GM12878 (cell line): ENCODE data around the gene STK4. TPM values are rescaled to one million over a fixed set of nuclear protein-coding genes. Genes with fewer than 3 reads are reported as not detected.
A peak's percentile ranks its signal among the peaks of the same experiment; 100 is the strongest.

Experiments used
- CBX3 ChIP-seq: fragments of 200-600 bp; sonication (generic); IDR thresholded peaks from 2 replicates; pipeline ENCODE4 v1.6.1; 2016; ENCODE audit warnings: low read depth, borderline replicate concordance
- CHD2 ChIP-seq: IDR thresholded peaks from 2 replicates; pipeline ENCODE4 v1.6.1; 2011; ENCODE audit warnings: low read depth, low read length, improper control_type of control experiment, borderline replicate concordance
- IKZF1 ChIP-seq: fragments of 450-650 bp; conservative IDR thresholded peaks from 2 replicates; pipeline ENCODE4 v1.6.1; 2017; ENCODE audit warnings: antibody characterized with exemption, mild to moderate bottlenecking
- IKZF2 ChIP-seq, 2 experiments: fragments of 450-650 bp; IDR thresholded peaks; 2 replicates each; pipeline ENCODE4 v1.6.1; 2017; ENCODE audit warnings: mild to moderate bottlenecking in 2 of 2, moderate library complexity in 2 of 2
- PAX5 ChIP-seq: IDR thresholded peaks from 2 replicates; pipeline ENCODE4 v1.6.1; 2011; ENCODE audit warnings: low read depth, low read length, borderline replicate concordance
- PAX8 ChIP-seq: fragments of 450-650 bp; IDR thresholded peaks from 2 replicates; pipeline ENCODE4 v1.6.1; 2017; ENCODE audit warnings: mild to moderate bottlenecking, moderate library complexity
- RAD21 ChIP-seq: IDR thresholded peaks from 2 replicates; pipeline ENCODE4 v1.6.1; 2011; ENCODE audit warnings: mild to moderate bottlenecking, low read depth, low read length, moderate library complexity; ENCODE audit not compliant: insufficient read depth
- SMARCA5 ChIP-seq: fragments of 450-650 bp; IDR thresholded peaks from 2 replicates; pipeline ENCODE4 v1.6.1; 2017; ENCODE audit warnings: mild to moderate bottlenecking
- SRF ChIP-seq, 2 experiments: IDR thresholded peaks; 2 replicates each; pipeline ENCODE4 v1.6.1; 2011; ENCODE audit warnings: low read depth in 2 of 2, low read length in 2 of 2, mild to moderate bottlenecking in 1 of 2, moderate library complexity in 1 of 2
- STAT1 ChIP-seq: fragments of 450-650 bp; conservative IDR thresholded peaks from 2 replicates; pipeline ENCODE4 v1.6.1; 2014; ENCODE audit warnings: antibody characterized with exemption, mild to moderate bottlenecking
- TAF1 ChIP-seq: IDR thresholded peaks from 2 replicates; pipeline ENCODE4 v1.6.1; 2011; ENCODE audit warnings: mild to moderate bottlenecking, low read depth, low read length, borderline replicate concordance
- ZNF207 ChIP-seq: fragments of 450-650 bp; IDR thresholded peaks from 2 replicates; pipeline ENCODE4 v1.6.1; 2014; ENCODE audit warnings: antibody characterized with exemption, mild to moderate bottlenecking, borderline replicate concordance
- ZNF217 ChIP-seq: fragments of 450-650 bp; IDR thresholded peaks from 2 replicates; pipeline ENCODE4 v1.6.1; 2017; ENCODE audit warnings: antibody characterized with exemption, mild to moderate bottlenecking
- ZNF384 ChIP-seq: IDR thresholded peaks from 2 replicates; pipeline ENCODE4 v1.6.1; 2012; ENCODE audit warnings: low read depth, mild to moderate bottlenecking, low read length, improper control_type of control experiment, borderline replicate concordance
- polyA plus RNA-seq, 11 experiments: library from polyadenylated mRNA; depleted of rRNA in 4 of 11; unstranded in 6 of 11; stranded (reverse) in 5 of 11; fragments of >200 nt; fragmentation: Nextera tagmentation in 4 of 11; fragmentation: Illumina TruSeq in 1 of 11; extraction: Ambion mirVana in 4 of 11; extraction: Trizol in 1 of 11; gene quantifications; 1 replicate in 1 of 11; 2 replicates in 10 of 11; pipeline versions ENCODE4 v1.2.1 to v1.2.3, GENCODE V29; 2011 to 2016; ENCODE audit warnings: inconsistent platforms in 2 of 11, missing spikeins in 2 of 11, low read depth in 1 of 11
- total RNA-seq, 4 experiments: library from RNA; depleted of rRNA in 3 of 4; stranded (reverse); fragments of >200 nt in 3 of 4; fragmentation: Illumina TruSeq in 1 of 4; extraction: Trizol in 1 of 4; gene quantifications; 2 replicates each; pipeline versions ENCODE4 v1.2.1 to v1.2.3, GENCODE V29; 2013 to 2021
- TF ChIP-seq, protein P1 (sequence below): fragments of 150-350 bp; IDR thresholded peaks from 2 replicates; pipeline ENCODE4 v1.6.1; 2016; ENCODE audit warnings: low read depth, low read length
- TF ChIP-seq, protein P2 (sequence below): IDR thresholded peaks from 2 replicates; pipeline ENCODE4 v1.6.1; 2012; ENCODE audit warnings: low read depth, low read length, improper control_type of control experiment
- TF ChIP-seq, protein P3 (sequence below): fragments of 450-650 bp; IDR thresholded peaks from 2 replicates; pipeline ENCODE4 v1.6.1; 2017; ENCODE audit warnings: mild to moderate bottlenecking, moderate library complexity
- TF ChIP-seq, protein P4 (sequence below): fragments of 450-650 bp; IDR thresholded peaks from 2 replicates; pipeline ENCODE4 v1.6.1; 2016; ENCODE audit warnings: mild to moderate bottlenecking

The STK4 gene
- total and polyA plus RNA-seq, 10 of the 15 experiments (the other 5 are each of a cell fraction or from before 2014, with no cell fraction given), result 24.0 to 135 (median 89.7) TPM

DNA sequence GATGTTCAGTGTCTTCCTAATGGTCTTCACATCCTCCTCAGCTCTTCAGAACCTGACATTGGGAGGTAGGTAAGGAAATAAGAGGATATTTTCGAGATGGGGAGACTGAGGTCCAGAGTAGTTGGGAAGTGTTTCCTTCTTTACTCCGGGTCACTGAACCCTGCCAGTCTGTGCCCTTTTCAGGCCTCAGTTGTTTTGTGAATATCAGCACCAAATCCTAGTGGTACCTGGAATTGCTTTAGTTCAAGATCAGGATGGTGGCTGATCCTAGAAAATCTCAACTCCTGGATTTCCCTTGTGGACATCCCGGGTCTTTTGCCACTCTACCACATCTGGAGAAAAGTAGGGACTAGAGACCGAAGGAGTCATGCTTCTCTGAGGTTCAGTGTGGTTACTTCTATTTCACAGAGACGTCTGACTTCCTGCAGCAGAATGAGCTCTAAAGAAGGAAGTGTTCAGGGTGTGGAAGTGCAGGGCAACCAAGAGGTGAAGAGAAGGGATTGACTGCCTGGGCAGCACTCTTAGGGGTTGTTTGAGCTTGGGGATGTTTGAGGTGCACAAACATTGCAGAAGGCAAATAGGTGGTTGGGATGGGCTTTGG is 995 bp downstream of the STK4 start (continued):
- TF ChIP-seq, protein P1, sequence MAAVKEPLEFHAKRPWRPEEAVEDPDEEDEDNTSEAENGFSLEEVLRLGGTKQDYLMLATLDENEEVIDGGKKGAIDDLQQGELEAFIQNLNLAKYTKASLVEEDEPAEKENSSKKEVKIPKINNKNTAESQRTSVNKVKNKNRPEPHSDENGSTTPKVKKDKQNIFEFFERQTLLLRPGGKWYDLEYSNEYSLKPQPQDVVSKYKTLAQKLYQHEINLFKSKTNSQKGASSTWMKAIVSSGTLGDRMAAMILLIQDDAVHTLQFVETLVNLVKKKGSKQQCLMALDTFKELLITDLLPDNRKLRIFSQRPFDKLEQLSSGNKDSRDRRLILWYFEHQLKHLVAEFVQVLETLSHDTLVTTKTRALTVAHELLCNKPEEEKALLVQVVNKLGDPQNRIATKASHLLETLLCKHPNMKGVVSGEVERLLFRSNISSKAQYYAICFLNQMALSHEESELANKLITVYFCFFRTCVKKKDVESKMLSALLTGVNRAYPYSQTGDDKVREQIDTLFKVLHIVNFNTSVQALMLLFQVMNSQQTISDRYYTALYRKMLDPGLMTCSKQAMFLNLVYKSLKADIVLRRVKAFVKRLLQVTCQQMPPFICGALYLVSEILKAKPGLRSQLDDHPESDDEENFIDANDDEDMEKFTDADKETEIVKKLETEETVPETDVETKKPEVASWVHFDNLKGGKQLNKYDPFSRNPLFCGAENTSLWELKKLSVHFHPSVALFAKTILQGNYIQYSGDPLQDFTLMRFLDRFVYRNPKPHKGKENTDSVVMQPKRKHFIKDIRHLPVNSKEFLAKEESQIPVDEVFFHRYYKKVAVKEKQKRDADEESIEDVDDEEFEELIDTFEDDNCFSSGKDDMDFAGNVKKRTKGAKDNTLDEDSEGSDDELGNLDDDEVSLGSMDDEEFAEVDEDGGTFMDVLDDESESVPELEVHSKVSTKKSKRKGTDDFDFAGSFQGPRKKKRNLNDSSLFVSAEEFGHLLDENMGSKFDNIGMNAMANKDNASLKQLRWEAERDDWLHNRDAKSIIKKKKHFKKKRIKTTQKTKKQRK, result no peak
- TF ChIP-seq IKZF1, result peak; percentile 17; the same call in 1 of the 2 replicates
- no peak for TF ChIP-seq ZNF217
- peak; percentile 41; the same call in 1 of the 2 replicates for TF ChIP-seq TAF1
- no peak for TF ChIP-seq ZNF384
- TF ChIP-seq, protein P2, sequence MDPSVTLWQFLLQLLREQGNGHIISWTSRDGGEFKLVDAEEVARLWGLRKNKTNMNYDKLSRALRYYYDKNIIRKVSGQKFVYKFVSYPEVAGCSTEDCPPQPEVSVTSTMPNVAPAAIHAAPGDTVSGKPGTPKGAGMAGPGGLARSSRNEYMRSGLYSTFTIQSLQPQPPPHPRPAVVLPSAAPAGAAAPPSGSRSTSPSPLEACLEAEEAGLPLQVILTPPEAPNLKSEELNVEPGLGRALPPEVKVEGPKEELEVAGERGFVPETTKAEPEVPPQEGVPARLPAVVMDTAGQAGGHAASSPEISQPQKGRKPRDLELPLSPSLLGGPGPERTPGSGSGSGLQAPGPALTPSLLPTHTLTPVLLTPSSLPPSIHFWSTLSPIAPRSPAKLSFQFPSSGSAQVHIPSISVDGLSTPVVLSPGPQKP, result no peak
- TF ChIP-seq SMARCA5, result no peak
- TF ChIP-seq, protein P3, sequence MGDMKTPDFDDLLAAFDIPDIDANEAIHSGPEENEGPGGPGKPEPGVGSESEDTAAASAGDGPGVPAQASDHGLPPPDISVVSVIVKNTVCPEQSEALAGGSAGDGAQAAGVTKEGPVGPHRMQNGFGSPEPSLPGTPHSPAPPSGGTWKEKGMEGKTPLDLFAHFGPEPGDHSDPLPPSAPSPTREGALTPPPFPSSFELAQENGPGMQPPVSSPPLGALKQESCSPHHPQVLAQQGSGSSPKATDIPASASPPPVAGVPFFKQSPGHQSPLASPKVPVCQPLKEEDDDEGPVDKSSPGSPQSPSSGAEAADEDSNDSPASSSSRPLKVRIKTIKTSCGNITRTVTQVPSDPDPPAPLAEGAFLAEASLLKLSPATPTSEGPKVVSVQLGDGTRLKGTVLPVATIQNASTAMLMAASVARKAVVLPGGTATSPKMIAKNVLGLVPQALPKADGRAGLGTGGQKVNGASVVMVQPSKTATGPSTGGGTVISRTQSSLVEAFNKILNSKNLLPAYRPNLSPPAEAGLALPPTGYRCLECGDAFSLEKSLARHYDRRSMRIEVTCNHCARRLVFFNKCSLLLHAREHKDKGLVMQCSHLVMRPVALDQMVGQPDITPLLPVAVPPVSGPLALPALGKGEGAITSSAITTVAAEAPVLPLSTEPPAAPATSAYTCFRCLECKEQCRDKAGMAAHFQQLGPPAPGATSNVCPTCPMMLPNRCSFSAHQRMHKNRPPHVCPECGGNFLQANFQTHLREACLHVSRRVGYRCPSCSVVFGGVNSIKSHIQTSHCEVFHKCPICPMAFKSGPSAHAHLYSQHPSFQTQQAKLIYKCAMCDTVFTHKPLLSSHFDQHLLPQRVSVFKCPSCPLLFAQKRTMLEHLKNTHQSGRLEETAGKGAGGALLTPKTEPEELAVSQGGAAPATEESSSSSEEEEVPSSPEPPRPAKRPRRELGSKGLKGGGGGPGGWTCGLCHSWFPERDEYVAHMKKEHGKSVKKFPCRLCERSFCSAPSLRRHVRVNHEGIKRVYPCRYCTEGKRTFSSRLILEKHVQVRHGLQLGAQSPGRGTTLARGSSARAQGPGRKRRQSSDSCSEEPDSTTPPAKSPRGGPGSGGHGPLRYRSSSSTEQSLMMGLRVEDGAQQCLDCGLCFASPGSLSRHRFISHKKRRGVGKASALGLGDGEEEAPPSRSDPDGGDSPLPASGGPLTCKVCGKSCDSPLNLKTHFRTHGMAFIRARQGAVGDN, result 0 out of 2 replicates have a peak, but pooled peaks have one; percentile 25
- no peak for TF ChIP-seq CBX3
- TF ChIP-seq, protein P4, sequence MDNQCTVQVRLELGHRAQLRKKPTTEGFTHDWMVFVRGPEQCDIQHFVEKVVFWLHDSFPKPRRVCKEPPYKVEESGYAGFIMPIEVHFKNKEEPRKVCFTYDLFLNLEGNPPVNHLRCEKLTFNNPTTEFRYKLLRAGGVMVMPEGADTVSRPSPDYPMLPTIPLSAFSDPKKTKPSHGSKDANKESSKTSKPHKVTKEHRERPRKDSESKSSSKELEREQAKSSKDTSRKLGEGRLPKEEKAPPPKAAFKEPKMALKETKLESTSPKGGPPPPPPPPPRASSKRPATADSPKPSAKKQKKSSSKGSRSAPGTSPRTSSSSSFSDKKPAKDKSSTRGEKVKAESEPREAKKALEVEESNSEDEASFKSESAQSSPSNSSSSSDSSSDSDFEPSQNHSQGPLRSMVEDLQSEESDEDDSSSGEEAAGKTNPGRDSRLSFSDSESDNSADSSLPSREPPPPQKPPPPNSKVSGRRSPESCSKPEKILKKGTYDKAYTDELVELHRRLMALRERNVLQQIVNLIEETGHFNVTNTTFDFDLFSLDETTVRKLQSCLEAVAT, result no peak
- no peak for TF ChIP-seq STAT1
- TF ChIP-seq IKZF2 (IDR thresholded peaks at IDR 0.05), result 0 out of 4 replicates have a peak, but pooled peaks of 1 of the 2 experiments have one; percentile 16
- TF ChIP-seq RAD21, result no peak
- no peak for TF ChIP-seq CHD2
- TF ChIP-seq ZNF207, result no peak
- TF ChIP-seq PAX5, result no peak
- no peak for TF ChIP-seq SRF (IDR thresholded peaks at IDR 0.05; ENCODE audit: low read depth in 2 of 2, low read length in 2 of 2)
- TF ChIP-seq PAX8, result no peak
